Measurements from ENCODE around the gene DNMT1.

DNA sequence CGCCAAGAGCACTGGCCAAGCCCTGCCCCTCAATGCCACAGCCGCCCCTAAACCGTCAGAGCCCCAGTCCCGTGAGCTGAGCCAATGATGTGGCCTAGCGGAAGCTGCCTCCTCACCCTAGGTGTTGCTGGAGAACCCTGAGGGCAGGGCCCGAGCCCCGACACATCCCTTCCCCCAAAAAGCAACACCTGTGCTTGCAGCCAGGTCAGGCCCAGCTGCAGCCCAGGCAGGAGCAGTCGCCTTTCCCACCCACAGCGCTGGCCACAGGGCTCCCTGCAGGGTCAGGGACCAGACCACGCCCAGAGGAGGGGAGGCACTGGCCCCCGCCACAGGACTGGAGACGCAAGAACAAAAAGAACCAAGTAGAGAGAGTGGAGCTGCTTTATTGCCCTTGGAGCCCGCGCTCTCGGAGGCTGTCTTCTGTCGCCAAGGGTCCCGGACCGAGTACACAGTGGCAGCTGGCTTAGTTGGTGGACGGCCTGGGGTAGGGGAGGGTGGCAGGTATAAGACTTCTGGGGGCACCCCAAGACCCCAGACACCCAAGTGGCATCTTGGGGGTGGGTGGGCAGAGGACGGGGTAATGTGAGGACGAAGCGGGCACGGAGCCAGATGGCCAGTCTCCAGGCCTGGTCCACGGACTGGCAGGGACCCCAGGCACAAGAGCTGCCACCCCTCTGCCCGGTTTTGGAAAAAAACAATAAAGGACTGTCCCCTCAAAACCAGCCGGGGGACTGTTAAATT, 79.9 kb downstream of the DNMT1 start:
- TF ChIP-seq ZFX (IDR thresholded peaks at IDR 0.05; ENCODE audit: borderline replicate concordance) = no peak
- TF ChIP-seq, protein P1, sequence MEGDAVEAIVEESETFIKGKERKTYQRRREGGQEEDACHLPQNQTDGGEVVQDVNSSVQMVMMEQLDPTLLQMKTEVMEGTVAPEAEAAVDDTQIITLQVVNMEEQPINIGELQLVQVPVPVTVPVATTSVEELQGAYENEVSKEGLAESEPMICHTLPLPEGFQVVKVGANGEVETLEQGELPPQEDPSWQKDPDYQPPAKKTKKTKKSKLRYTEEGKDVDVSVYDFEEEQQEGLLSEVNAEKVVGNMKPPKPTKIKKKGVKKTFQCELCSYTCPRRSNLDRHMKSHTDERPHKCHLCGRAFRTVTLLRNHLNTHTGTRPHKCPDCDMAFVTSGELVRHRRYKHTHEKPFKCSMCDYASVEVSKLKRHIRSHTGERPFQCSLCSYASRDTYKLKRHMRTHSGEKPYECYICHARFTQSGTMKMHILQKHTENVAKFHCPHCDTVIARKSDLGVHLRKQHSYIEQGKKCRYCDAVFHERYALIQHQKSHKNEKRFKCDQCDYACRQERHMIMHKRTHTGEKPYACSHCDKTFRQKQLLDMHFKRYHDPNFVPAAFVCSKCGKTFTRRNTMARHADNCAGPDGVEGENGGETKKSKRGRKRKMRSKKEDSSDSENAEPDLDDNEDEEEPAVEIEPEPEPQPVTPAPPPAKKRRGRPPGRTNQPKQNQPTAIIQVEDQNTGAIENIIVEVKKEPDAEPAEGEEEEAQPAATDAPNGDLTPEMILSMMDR (IDR thresholded peaks at IDR 0.05) = no peak
